Astrocyte (in vitro differentiated cells and primary cell): ENCODE data around the gene IVD. TPM values are rescaled to one million over a fixed set of nuclear protein-coding genes. Genes with fewer than 3 reads are reported as not detected.

Experiments
- DNase-seq: peaks from one replicate; pipeline ENCODE4 v3.0.0-alpha.2; 2010; ENCODE audit warnings: low read depth
- FAIRE-seq: peaks from 2 replicates; lab custom pipeline; 2011; peaks lifted over from hg19 to GRCh38; lab: Jason Lieb, UNC
- H2AFZ ChIP-seq: 2 replicates; pipeline ENCODE4 v1.6.0; 2012; ENCODE audit warnings: low read depth, low read length, inconsistent platforms
- H3K27ac ChIP-seq: 2 replicates; pipeline ENCODE4 v1.5.1; 2011; ENCODE audit warnings: low read depth, low read length, inconsistent platforms
- H3K27me3 ChIP-seq: 2 replicates; pipeline ENCODE4 v1.6.0; 2011; ENCODE audit warnings: low read length, inconsistent platforms; ENCODE audit not compliant: insufficient read depth
- H3K36me3 ChIP-seq: 2 replicates; pipeline ENCODE4 v1.5.1; 2011; ENCODE audit warnings: low read length, inconsistent platforms; ENCODE audit not compliant: insufficient read depth
- H3K4me1 ChIP-seq: 2 replicates; pipeline ENCODE4 v1.5.1; 2011; ENCODE audit warnings: low read length, inconsistent platforms; ENCODE audit not compliant: insufficient read depth
- H3K4me2 ChIP-seq: 2 replicates; pipeline ENCODE4 v1.6.0; 2012; ENCODE audit warnings: low read length, inconsistent platforms
- H3K4me3 ChIP-seq: 2 replicates; pipeline ENCODE4 v1.5.1; 2011; ENCODE audit warnings: low read depth, mild to moderate bottlenecking, low read length, inconsistent platforms; ENCODE audit not compliant: insufficient read depth
- H3K79me2 ChIP-seq: 2 replicates; pipeline ENCODE4 v1.6.0; 2012; ENCODE audit warnings: mild to moderate bottlenecking, low read length, inconsistent platforms; ENCODE audit not compliant: insufficient read depth
- H3K9ac ChIP-seq: 2 replicates; pipeline ENCODE4 v1.6.0; 2012; ENCODE audit warnings: mild to moderate bottlenecking, low read length, inconsistent platforms
- H3K9me3 ChIP-seq: 2 replicates; pipeline ENCODE4 v1.5.1; 2012; ENCODE audit warnings: low read depth, mild to moderate bottlenecking, low read length, inconsistent platforms; ENCODE audit not compliant: insufficient read depth
- H4K20me1 ChIP-seq: 2 replicates; pipeline ENCODE4 v1.6.0; 2012; ENCODE audit warnings: low read length, inconsistent platforms; ENCODE audit not compliant: insufficient read depth
- H3K27ac Mint-ChIP-seq: one replicate; pipeline ENCODE4 v1.8.0; 2021; ENCODE audit warnings: mild to moderate bottlenecking, mixed read lengths; ENCODE audit not compliant: unreplicated experiment
- H3K27me3 Mint-ChIP-seq: one replicate; pipeline ENCODE4 v1.8.0; 2021; ENCODE audit warnings: low read depth, mixed read lengths; ENCODE audit not compliant: unreplicated experiment
- H3K36me3 Mint-ChIP-seq: one replicate; pipeline ENCODE4 v1.8.0; 2021; ENCODE audit warnings: low read depth, mixed read lengths; ENCODE audit not compliant: unreplicated experiment
- H3K4me1 Mint-ChIP-seq: one replicate; pipeline ENCODE4 v1.8.0; 2021; ENCODE audit warnings: low read depth, mixed read lengths; ENCODE audit not compliant: unreplicated experiment
- H3K4me3 Mint-ChIP-seq: one replicate; pipeline ENCODE4 v1.8.0; 2021; ENCODE audit warnings: mild to moderate bottlenecking, moderate library complexity, mixed read lengths; ENCODE audit not compliant: unreplicated experiment
- H3K9me3 Mint-ChIP-seq: one replicate; pipeline ENCODE4 v1.8.0; 2021; ENCODE audit warnings: mild to moderate bottlenecking, mixed read lengths; ENCODE audit not compliant: unreplicated experiment
- EZH2 ChIP-seq: IDR thresholded peaks from 2 replicates; pipeline ENCODE4 v1.6.1; 2012; ENCODE audit warnings: mild to moderate bottlenecking, low read length, inconsistent platforms; ENCODE audit not compliant: insufficient read depth
- total RNA-seq: library from RNA; stranded (reverse); gene quantifications from 2 replicates; pipeline ENCODE4 v1.2.1, GENCODE V29; 2021
- TF ChIP-seq, protein P1 (sequence below): IDR thresholded peaks from 2 replicates; pipeline ENCODE4 v1.5.1; 2011; ENCODE audit warnings: low read depth, mild to moderate bottlenecking, inconsistent platforms, low read length, moderate library complexity; ENCODE audit not compliant: insufficient read depth

Gene IVD
- total RNA-seq, 1 donor from 2014 or later, result 55.1 TPM

DNA sequence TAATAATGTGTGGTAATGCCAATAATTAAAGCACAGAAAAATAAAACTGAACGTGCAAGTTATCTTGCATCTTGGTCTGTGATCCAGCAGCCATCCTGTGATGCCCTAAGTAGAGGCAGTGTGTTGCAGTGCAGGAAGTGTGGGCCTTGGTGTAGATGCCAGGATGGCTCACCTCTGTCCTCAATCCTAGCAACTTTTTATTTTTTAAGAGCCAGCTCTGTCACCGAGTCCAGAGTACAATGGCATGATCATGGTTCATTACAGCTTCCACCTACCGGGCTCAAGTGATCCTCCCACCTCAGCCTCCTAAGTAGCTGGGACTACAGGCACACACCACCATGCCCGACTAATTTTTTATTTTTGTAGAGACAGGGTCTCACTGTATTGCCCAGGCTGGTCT is 42.8 kb downstream of the IVD start:
- Histone ChIP-seq H2AFZ (no peak overlapping the region), H3K9me3 (no peaks in the 10 kb centered on the region), H3K27me3 (no peaks in the 10 kb centered on the region), H3K4me2 (no peak overlapping the region), H3K79me2 (peaks cover 84% of the 10 kb centered on the region), H3K27ac (no peak overlapping the region), H3K9ac (no peak overlapping the region), H4K20me1 (peaks cover 91% of the 10 kb centered on the region), H3K4me3 (no peak overlapping the region), H3K4me1 (peaks cover 17% of the 10 kb centered on the region), H3K36me3 (no peaks in the 10 kb centered on the region)
- no peak overlapping the region for H3K27ac Mint-ChIP-seq
- no peaks in the 10 kb centered on the region for H3K27me3 Mint-ChIP-seq
- H3K4me3 Mint-ChIP-seq, result no peak overlapping the region
- no peaks in the 10 kb centered on the region for H3K9me3 Mint-ChIP-seq
- TF ChIP-seq EZH2, result no peak
- TF ChIP-seq, protein P1, sequence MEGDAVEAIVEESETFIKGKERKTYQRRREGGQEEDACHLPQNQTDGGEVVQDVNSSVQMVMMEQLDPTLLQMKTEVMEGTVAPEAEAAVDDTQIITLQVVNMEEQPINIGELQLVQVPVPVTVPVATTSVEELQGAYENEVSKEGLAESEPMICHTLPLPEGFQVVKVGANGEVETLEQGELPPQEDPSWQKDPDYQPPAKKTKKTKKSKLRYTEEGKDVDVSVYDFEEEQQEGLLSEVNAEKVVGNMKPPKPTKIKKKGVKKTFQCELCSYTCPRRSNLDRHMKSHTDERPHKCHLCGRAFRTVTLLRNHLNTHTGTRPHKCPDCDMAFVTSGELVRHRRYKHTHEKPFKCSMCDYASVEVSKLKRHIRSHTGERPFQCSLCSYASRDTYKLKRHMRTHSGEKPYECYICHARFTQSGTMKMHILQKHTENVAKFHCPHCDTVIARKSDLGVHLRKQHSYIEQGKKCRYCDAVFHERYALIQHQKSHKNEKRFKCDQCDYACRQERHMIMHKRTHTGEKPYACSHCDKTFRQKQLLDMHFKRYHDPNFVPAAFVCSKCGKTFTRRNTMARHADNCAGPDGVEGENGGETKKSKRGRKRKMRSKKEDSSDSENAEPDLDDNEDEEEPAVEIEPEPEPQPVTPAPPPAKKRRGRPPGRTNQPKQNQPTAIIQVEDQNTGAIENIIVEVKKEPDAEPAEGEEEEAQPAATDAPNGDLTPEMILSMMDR, result no peak
- FAIRE-seq (no peak), DNase-seq (no peak)
- peaks cover 5% of the 10 kb centered on the region for H3K36me3 Mint-ChIP-seq
- peaks cover 50% of the 10 kb centered on the region for H3K4me1 Mint-ChIP-seq

DNA sequence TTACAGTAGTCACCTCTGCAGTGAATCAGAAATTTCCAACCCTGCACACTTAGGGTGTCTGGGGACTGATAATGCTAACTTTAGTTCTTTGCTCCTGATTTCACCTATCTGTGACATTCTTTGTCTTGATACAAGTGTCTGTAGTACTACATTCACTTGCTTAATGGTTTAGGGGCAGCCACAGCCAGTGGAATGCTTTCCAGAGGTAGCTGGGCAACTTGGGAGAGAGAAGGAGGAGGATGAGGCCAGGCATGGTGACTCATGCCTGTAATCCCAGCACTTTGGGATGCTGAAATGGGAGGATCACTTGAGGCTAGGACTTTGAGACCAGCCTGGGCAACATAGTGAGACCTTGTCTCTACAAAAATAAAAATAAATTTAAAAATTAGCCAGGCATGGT is 43.7 kb downstream of the IVD start:
- Mint-ChIP-seq H3K4me1 (peaks cover 46% of the 10 kb centered on the region), H3K27me3 (no peaks in the 10 kb centered on the region), H3K36me3 (peaks cover 5% of the 10 kb centered on the region), H3K27ac (no peak overlapping the region), H3K4me3 (no peak overlapping the region), H3K9me3 (no peaks in the 10 kb centered on the region)
- Histone ChIP-seq H3K4me2 (no peak overlapping the region), H3K4me3 (no peak overlapping the region), H3K27ac (no peak overlapping the region), H3K4me1 (peaks cover 17% of the 10 kb centered on the region), H3K9me3 (no peaks in the 10 kb centered on the region), H4K20me1 (peaks cover 91% of the 10 kb centered on the region), H3K36me3 (no peaks in the 10 kb centered on the region), H3K79me2 (peaks cover 83% of the 10 kb centered on the region), H3K27me3 (no peaks in the 10 kb centered on the region), H2AFZ (no peak overlapping the region), H3K9ac (no peak overlapping the region)
- no peak for DNase-seq
- TF ChIP-seq, protein P1, result no peak
- no peak for TF ChIP-seq EZH2
- no peak for FAIRE-seq

DNA sequence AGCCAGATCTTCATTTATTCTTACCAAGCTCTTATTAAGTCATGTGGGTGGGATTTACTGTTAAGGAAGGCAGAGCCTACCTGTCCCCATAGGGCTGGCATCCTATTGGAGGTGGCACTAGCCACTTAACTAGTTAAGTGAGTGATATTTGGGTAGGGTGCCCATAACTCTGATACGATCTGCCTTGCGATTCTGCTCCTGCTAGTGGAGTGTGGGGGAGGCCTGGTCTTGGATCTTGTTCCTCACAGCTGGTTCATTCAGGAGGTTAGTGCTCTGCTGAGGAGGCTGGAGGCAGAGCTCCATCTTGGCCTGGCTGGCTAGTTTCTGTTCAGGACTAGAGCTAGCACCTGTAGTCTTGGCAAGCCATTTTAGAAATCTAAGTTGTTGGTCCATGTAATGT is 44.5 kb downstream of the IVD start:
- Histone ChIP-seq H4K20me1 (peaks cover 91% of the 10 kb centered on the region), H3K9me3 (no peaks in the 10 kb centered on the region), H3K36me3 (no peaks in the 10 kb centered on the region), H3K27ac (no peak overlapping the region), H3K4me3 (no peak overlapping the region), H3K79me2 (peaks cover 82% of the 10 kb centered on the region), H3K27me3 (no peaks in the 10 kb centered on the region), H3K4me1 (peaks cover 18% of the 10 kb centered on the region), H3K4me2 (no peak overlapping the region), H3K9ac (no peak overlapping the region), H2AFZ (no peak overlapping the region)
- TF ChIP-seq, protein P1, result no peak
- no peak for TF ChIP-seq EZH2
- H3K27me3 Mint-ChIP-seq, result no peaks in the 10 kb centered on the region
- peaks cover 5% of the 10 kb centered on the region for H3K36me3 Mint-ChIP-seq
- peaks cover 46% of the 10 kb centered on the region for H3K4me1 Mint-ChIP-seq
- H3K9me3 Mint-ChIP-seq, result no peaks in the 10 kb centered on the region
- no peak for DNase-seq
- H3K27ac Mint-ChIP-seq, result no peak overlapping the region
- FAIRE-seq, result no peak
- H3K4me3 Mint-ChIP-seq, result no peak overlapping the region
